ENCODE data around the gene DCST2.

DCST2 gene

DNA sequence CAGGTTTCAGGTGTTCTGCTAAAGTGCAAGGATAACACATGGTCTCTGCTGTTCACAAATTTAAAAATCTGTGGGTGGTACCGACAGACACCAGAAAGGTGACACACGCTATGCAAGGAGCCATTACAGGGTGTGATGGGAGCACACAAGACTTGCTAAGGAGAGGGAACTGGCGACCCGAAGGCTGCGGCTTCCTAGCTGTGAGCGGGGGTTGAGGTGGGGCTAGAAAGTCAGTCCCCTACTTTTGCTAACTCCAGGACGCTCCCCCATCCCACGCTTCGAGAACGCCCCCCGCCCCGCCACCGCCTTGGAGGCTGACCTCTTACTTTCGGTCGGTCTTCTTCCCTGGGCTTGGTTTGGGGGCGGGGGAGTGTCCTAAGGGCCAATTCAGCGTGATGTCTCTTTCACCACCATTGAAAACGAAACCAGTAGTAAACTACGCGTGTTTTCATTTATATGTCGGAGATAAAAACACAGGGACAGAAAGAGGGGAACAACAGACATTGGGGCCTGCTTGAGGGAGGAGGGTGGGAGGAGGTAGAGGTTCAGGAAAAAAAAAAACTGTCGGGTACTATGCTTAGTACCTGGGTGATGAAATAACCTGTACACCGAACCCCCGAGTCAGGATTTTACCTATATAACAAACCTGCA, 58.0 kb downstream of the DCST2 start:
- no peak for DNase-seq (ENCODE audit: low read depth)

DNA sequence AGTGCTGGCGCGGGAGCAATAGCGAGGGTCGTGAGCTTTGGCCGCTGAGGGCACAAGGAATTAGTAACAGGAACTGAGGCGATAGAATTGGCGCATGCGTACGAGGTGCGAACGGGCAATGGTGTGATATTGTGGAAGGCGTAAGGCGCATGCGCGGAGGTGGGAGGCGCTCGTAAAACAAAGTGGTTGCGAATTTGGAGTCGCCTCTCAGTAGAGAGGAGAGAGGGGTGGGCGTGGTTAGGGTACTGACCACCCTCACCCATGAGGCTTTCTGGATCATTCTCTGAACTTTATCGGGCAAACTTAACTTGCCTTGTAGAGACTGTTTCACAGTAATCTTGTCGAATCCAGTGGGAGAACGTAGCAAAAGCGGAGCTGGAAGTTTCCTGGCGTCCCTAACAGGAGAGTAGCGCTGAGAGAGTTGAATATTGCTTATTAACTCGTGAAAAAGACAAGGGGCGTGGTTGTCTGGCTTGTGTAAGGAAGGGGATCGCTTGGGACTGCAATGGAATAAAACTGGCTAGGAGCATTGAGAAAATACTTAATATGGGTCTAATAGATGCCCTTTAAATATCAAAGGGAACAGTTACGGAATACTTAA, 58.7 kb downstream of the DCST2 start:
- peak; percentile 91 for DNase-seq (ENCODE audit: low read depth)

DNA sequence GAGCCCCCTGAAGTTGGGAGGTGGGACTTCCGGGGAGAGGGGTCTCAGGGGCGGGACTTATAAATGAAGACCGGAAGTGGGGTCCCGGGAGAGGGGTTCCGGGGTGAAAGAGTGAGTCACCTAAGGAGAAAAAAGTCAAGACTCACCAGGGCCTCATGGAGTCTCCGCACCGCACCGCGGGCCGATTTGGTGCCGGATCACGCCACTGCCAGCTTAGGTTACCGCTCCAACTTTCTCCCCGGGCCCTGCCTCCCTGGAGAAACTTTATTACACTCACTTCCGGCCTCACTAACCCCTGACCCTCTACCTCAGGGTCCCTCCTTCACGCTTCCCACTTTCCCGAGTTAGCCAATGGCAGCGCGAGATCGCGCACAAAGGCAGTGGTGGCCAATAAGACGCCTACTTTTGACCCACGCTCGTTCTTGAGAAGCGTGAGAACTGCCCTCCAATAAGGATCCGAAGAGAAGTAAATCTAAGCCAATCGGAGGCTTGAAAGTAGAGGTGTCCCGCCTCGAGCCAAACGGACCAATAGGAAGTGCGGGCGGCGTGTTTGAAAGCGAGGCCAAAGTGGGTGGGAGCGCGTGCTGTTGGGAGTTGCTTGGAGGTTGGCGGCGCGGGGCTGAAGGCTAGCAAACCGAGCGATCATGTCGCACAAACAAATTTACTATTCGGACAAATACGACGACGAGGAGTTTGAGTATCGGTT, 59.3 kb downstream of the DCST2 start, which contains the start of gene CKS1B:
Gene CKS1B (plus strand): TSS at position 580 of the 706 bp plus-strand sequence. CDS start 65 bp downstream, at position 645.
- DNase-seq (ENCODE audit: low read depth), result peak; percentile 99

DNA sequence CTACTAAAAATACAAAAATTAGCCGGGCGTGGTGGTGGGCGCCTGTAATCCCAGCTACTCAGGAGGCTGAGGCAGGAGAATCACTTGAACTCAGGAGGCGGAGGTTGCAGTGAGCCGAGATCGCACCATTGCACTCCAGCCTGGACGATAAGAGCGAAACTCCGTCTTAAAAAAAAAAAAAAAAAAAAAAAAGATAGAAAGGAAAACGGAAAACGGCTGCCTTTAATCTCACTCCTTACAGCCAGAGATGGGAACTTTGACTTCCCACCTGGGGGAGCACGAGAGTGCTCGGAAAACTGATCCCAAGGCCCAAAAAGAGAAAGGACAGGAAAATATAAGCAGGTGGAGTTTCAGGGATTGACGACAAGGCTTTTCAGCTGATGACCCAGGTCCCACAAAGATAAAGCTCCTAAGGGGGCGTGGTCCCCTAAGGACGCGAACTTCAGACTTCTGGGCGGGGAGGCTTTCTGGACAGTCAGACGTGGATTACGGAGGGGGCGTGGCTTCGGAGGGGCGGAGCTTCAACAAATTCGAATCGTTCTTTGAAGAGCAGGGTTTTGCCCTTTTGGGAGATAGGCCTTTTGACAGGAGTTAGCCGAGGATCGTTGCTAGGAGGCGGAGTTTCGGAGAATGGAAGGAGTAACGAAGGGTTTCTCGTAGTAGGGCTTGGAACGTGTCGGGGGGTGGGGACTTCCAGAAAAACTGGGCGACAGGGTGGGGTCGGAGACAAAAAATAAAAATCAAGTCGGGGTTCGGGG, 60.1 kb downstream of the DCST2 start:
- peak; percentile 89 for DNase-seq (ENCODE audit: low read depth)

DNA sequence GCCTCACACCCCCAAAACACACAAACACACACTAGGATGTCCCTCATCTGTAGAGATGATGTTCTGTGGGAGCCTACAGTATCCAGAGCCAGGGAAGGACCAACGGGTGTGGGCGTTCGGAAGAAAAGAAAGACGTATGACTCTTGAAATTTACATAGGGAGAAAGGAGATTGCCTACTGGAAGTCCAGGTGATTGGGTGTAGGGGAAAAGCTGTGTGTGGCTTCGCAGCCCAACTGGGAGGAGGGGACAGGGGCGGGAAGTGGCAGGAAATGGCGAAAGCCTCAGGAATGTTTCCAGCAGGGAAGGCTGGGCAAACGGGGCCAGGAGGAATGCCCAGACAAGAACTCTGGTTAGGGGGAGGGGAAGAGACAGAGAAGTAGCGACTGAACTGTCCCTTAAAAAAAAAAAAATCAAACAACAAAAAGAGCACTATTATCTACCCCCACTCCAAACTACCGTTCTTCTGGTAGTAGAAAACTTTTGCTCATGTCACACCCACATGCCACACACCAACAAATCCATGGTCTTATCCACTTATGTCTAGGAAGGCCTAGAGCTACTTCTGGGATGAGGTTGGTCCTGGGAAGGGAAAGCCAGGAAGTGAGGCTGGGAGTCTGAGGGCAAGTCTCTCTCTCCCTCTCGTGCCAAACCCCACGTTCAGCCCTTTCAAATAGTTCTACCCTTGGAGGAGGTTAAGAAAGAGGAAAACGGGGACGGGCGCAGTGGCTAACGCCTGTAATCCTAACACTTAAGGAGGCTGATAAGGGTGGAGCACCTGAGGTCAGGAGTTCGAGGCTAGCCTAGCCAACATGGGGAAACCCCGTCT, 60.9 kb downstream of the DCST2 start:
- DNase-seq (ENCODE audit: low read depth), result no peak

DNA sequence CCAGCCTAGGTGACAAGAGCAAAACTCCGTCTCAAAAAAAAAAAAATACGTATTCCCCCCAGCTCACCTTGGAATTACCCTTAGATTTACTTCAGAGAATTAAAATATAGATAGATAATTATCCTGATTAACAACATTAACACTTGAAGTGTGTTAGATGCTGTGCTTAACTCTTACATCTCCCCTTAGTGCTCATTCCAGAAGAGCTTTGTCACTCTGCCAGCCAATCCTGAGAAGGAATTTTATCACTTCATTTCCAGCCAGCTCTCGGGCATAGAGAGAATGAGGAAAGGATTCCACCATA, 61.4 kb downstream of the DCST2 start:
- no peak for DNase-seq (ENCODE audit: low read depth)

DNA sequence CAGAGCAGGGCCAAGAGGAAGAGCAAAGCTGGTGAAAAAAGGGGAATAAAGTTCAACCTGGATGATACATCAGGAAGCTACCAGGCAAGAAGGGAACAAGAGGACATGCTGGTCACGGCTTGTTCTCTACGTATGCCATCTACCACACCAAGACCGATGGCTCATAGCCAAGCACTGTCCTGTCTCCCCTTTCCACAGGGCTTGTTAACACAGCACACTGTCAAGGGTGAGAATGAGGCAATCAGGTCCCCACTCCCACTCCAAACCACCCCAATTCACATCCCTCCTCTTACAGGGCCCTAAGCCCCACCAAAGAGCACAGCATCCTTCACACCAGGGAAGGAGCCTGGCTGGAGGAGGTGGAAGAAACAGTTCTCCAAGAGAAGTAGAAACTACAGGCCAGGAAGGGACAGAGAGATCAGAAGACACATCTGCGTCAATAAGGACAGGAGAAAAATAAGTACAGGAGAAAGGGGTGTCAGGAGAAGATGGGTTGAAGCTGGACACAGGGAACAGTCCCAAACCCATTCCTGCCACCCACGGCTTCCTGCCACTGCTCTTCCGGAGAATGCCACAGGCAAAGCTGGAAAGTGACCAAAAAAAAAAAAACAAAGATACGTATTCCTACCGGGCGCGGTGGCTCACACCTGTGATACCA, 62.1 kb downstream of the DCST2 start:
- DNase-seq (ENCODE audit: low read depth), result no peak

DNA sequence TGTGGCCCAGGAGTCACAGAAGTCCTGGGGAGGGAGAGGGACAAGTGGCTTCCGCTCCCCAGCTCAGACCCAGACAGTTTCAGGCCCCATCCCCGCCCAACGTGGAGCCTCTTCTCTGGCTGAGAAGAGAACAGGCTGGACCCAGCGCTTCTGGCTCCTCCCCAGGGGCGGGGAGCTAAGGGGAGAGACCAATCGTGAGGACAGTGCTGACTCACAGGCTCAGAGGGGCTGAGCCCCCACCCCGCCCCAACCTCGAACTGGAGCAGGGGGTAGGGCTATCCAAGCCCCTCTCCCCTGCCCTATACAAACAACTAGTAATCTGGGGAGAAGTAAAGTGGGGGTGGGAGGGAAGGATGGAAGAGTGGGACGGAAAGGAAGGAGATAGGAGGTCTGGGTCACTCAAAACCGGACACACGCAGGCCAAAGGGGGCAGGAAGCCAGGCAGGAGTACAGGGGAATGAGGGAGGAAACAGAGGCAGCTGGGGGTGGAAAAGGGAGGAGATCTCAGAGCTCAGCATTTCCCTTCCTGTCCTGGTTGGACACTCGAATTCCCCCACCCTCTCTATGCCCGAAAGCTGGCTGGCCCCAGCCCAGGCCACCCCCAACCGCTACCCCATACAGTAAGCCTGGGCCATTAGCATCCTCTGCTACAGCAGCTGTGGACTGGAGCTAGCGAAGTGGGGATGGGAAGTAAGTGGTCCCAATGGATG, 62.8 kb downstream of the DCST2 start, which contains the start of gene SHC1:
Gene SHC1 (minus strand): TSS at position 117 of the 710 bp plus-strand sequence. CDS start 221 bp downstream, outside the sequence.
- peak; percentile 87 for DNase-seq (ENCODE audit: low read depth)

DNA sequence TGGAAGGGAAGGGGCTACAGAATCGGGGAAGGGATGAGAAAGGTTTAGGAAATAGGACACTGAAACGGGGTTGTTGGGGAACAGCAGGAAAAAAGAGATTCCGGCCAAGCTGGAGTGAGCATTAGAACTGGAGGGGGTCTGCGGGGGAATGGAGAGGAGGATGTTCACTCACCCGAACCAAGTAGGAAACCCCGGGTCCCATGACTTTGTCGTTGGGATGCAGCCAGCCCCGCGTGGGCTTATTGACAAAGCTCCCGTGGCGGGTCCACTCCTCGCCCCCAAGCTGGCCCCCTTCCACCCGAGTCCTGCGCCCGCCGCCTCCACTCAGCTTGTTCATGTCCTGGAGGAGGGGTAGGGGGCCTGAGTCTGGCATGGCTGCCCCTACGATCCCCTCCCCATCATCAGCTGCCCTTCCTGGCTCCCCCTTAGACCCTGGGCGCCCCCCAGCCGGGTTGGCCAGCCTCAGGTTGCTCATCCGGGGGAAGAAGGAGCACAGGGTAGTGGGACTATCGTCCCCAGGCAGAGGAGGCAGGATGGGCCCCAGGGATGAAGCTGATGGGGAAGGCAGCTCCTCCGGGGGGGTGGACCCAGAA, 63.6 kb downstream of the DCST2 start:
- DNase-seq (ENCODE audit: low read depth), result no peak

DNA sequence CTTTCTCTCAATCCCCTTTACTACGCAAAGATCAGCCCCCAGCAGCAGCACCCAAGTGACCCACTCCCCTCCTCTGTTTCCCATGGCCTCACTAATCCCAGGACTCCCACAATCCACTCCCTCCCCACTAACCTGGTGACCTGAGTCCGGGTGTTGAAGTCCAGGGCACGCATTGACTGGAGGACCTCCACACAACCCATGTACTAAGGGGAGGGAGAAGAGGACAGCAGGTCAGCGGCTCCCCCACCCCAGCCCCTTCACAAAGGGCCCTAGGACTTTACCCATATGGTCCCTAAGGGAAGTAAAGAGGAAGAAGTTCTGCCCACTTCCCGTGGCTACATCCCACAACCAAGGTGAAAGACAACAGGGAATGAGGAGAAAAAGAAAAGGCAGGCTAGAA, 64.3 kb downstream of the DCST2 start:
- no peak for DNase-seq (ENCODE audit: low read depth)

DNA sequence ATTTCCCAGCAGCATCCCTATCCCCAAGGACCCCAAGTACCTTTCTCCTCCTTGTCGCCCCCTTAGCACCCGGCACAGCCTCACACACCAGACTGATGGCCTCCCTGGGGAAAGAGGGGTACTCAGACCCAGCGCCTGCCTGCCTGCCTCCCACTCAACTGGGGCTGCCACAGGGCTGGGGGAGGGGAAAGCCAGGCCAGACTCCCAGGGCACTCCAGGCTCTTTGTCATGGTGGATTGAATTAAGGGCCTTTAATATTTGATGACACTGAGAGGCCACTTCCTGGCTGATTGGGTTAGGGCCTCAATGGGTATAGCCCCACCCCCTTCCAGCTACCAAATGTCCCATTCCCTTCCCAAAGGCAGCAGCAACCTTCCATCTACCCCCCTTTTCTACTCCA, 64.8 kb downstream of the DCST2 start:
- DNase-seq (ENCODE audit: low read depth), result no peak

Data from CMK (cell line).